ENCODE data around the gene CD244. TPM values are rescaled to one million over a fixed set of nuclear protein-coding genes. Genes with fewer than 3 reads are reported as not detected.

The CD244 gene
- total and polyA plus RNA-seq, 2 donors, result 0.21 to 0.89 TPM

- WGBS, result 69% methylated on average over 1 of the region's 1 CpG
- Histone ChIP-seq H3K36me3 (ENCODE audit: insufficient read depth) (no peaks in the 10 kb centered on the region), H3K27ac (ENCODE audit: low read depth) (no peak overlapping the region), H3K4me3 (ENCODE audit: low read depth, low read length) (no peak overlapping the region), H3K4me1 (ENCODE audit: insufficient read depth) (no peaks in the 10 kb centered on the region)
- DNase-seq (ENCODE audit: extremely low spot score), result no peak
These were observed 32.9 kb downstream of the CD244 start for GRCh38 chr1:160829766-160830165.

- Histone ChIP-seq H3K4me3 (ENCODE audit: low read depth, low read length) (no peak overlapping the region), H3K36me3 (ENCODE audit: insufficient read depth) (no peaks in the 10 kb centered on the region), H3K4me1 (ENCODE audit: insufficient read depth) (no peaks in the 10 kb centered on the region), H3K27ac (ENCODE audit: low read depth) (no peak overlapping the region)
- 86% methylated on average over 2 of the region's 2 CpGs for WGBS
- DNase-seq (ENCODE audit: extremely low spot score), result no peak
These were observed 35.3 kb downstream of the CD244 start for GRCh38 chr1:160827418-160827817.

DNA sequence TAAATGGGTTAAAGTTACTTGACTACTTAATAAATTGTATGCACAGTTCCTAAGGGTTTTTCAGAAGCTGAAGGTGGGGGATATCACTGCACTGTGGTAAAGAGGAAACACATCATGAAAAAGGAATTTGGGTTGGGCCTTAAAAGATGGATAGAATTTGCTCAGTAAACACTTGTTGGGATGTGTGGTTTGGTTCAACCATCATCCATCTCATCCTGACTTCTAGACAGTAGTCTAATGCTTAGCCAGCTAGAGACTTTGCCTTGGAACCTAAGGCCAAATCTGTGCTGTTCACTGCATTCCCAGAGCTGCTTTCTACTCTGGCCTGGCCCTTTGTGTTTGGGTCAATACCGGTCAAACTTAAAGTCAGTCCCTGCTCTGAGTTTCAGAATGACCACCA is 36.1 kb downstream of the CD244 start:
- no peak for DNase-seq (ENCODE audit: extremely low spot score)
- no peaks in the 10 kb centered on the region for H3K4me1 ChIP-seq (ENCODE audit: insufficient read depth)
- 93% methylated on average over 1 of the region's 1 CpG for WGBS
- no peak overlapping the region for H3K4me3 ChIP-seq (ENCODE audit: low read depth, low read length)
- no peaks in the 10 kb centered on the region for H3K36me3 ChIP-seq (ENCODE audit: insufficient read depth)
- no peak overlapping the region for H3K27ac ChIP-seq (ENCODE audit: low read depth)

DNA sequence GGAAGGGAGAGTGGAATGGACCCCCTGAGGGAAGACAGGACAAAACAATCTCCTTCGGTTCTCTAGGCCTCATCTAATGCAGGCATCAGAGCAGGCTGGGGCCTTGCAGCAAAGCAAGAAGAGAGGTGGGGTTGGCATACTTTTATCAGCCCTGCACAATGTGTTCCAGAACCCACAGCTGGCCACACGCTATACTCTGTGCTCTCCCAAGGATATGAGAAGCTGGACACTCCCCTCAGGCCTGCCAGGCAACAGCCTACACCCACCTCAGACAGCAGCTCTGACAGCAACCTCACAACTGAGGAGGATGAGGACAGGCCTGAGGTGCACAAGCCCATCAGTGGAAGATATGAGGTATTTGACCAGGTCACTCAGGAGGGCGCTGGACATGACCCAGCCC is 39.4 kb downstream of the CD244 start:
- WGBS, result 81% methylated on average over 3 of the region's 3 CpGs
- no peak overlapping the region for H3K27ac ChIP-seq (ENCODE audit: low read depth)
- H3K36me3 ChIP-seq (ENCODE audit: insufficient read depth), result no peaks in the 10 kb centered on the region
- no peak for DNase-seq (ENCODE audit: extremely low spot score)
- H3K4me3 ChIP-seq (ENCODE audit: low read depth, low read length), result no peak overlapping the region
- H3K4me1 ChIP-seq (ENCODE audit: insufficient read depth), result no peaks in the 10 kb centered on the region

DNA sequence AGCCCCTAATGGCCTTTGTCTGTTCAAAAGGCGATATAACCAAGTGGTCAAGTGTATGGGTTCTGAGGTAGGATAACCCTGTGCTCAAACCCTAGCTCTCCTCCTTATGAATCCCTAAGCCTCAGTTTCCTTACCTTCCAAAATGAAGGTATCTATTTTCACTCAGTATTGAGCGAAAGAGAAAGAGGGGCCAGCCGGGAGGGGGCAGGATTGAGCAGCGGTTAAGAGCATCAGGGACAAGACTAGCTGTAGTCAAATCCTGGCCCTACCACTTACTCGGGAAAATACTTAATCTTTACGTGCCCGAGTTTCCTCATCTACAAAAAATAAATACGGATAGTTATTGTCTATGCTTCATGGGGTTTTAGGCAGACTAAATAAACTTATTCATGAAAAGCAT is 41.1 kb downstream of the CD244 start:
- Histone ChIP-seq H3K4me3 (ENCODE audit: low read depth, low read length) (no peak overlapping the region), H3K4me1 (ENCODE audit: insufficient read depth) (no peaks in the 10 kb centered on the region)

DNA sequence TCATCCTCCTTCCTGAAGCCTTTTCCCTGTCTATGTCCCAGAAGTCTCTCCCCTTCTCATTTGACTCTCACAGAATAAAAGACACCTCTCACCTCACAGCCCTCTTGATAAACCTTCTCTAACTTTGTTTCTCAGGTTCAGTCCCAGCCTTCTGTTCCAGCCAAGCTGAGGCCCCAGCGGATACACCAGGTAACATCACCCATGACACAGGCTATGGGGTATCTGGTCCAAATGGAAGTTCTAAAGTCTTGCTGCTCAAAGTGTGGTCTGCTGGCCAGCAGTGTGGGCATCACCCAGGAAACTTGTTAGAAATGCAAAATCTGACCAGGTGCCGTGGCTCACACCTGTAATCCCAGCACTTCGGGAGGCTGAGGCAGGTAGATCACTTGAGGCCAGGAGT is 43.5 kb downstream of the CD244 start:
- 77% methylated on average over 3 of the region's 3 CpGs for WGBS
- H3K4me3 ChIP-seq (ENCODE audit: low read depth, low read length), result no peak overlapping the region

More for the DNA sequence above, 41.1 kb downstream of the CD244 start:
- DNase-seq (ENCODE audit: extremely low spot score), result no peak
- Histone ChIP-seq H3K36me3 (ENCODE audit: insufficient read depth) (no peaks in the 10 kb centered on the region), H3K27ac (ENCODE audit: low read depth) (no peak overlapping the region)
- 73% methylated on average over 8 of the region's 8 CpGs for WGBS

DNA sequence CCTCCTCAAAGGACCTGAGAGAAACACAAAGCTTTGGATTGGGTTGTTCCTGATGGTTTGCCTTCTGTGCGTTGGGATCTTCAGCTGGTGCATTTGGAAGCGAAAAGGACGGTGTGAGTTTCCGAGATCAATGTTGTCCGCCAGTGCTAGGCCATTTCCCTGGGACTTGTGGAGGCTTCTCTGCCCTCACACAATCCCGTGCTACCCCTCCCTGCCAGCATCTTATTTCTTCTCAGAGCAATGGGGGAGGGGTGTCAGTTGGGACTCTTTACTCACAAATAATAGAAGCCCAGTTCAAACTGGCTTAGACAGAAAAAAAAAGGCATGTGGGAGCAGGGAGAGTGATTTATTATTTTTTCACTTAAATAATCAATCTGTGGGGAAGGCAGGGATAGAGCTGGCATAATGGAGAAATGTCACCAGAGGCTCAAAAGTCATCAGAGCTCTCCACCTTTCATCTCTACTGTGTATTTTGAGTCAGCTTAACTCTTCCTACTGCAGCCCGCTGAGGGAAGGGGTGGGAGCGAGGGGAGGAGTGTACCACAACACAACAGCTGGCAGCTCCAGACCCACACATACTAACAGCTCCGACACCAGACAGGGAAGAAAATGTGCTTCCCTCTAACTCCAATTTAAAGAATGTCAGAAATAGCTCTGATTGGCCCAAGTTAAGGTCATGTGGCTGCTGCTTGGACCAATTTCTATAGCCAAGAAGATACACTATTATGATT is 44.3 kb downstream of the CD244 start:
- no peak for DNase-seq (ENCODE audit: extremely low spot score)
- Histone ChIP-seq H3K36me3 (ENCODE audit: insufficient read depth) (no peaks in the 10 kb centered on the region), H3K27ac (ENCODE audit: low read depth) (no peak overlapping the region), H3K4me3 (ENCODE audit: low read depth, low read length) (no peak overlapping the region), H3K4me1 (ENCODE audit: insufficient read depth) (no peaks in the 10 kb centered on the region)
- 54% methylated on average over 9 of the region's 9 CpGs for WGBS

More for the DNA sequence above, 43.5 kb downstream of the CD244 start:
- DNase-seq (ENCODE audit: extremely low spot score), result no peak
- Histone ChIP-seq H3K36me3 (ENCODE audit: insufficient read depth) (no peaks in the 10 kb centered on the region), H3K27ac (ENCODE audit: low read depth) (no peak overlapping the region), H3K4me1 (ENCODE audit: insufficient read depth) (no peaks in the 10 kb centered on the region)

DNA sequence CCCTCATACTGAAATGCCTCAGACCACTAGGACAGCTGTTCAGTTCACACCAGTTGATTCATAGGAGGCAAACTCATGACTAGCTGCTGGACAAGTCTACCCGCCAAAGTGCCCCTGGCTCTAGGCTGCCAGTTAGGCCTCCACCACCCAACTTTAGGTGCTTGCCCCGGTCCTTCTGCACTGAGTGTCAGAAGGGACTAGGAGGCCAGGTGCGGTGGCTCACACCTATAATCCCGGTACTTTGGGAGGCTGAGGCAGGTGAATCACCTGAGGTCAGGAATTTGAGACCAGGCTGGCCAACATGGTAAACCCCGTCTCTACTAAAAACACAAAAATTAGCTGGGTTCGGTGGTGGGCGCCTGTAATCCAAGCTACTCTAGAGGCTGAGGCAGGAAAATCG is 47.8 kb downstream of the CD244 start:
- Histone ChIP-seq H3K4me3 (ENCODE audit: low read depth, low read length) (no peak overlapping the region), H3K27ac (ENCODE audit: low read depth) (no peak overlapping the region), H3K4me1 (ENCODE audit: insufficient read depth) (no peaks in the 10 kb centered on the region), H3K36me3 (ENCODE audit: insufficient read depth) (no peaks in the 10 kb centered on the region)
- DNase-seq (ENCODE audit: extremely low spot score), result no peak
- WGBS, result 89% methylated on average over 8 of the region's 8 CpGs

DNA sequence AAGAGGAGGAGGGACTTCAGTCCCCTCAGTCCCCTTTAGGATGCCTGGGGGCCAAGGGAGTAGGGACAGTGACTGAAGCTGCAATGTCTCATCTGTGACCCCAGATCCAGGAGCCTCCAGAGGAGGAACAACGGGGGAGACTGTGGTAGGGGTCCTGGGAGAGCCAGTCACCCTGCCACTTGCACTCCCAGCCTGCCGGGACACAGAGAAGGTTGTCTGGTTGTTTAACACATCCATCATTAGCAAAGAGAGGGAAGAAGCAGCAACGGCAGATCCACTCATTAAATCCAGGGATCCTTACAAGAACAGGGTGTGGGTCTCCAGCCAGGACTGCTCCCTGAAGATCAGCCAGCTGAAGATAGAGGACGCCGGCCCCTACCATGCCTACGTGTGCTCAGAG is 48.4 kb downstream of the CD244 start:
- H3K4me1 ChIP-seq (ENCODE audit: insufficient read depth), result no peaks in the 10 kb centered on the region
- H3K36me3 ChIP-seq (ENCODE audit: insufficient read depth), result no peaks in the 10 kb centered on the region
- H3K4me3 ChIP-seq (ENCODE audit: low read depth, low read length), result no peak overlapping the region
- WGBS, result 86% methylated on average over 6 of the region's 6 CpGs
- no peak overlapping the region for H3K27ac ChIP-seq (ENCODE audit: low read depth)
- no peak for DNase-seq (ENCODE audit: extremely low spot score)

DNA sequence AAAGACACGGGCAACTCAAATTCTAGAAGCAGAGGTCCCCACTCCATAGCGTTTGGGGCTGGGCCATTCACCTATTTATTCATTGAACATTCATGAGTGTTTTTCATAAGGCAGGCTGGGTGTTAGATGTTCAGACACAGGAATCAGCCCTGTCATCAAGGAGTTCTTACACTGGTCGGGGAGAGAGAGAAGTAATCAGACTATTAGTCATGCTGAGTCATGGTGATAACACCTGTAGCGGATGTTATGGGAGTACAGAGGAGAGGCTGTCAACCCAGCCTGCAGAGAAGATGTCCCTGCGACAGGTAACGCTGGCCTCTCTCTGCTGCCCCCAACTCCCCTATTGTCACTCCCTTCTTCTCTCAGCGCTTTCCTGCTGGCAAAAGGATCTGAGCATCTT is 49.5 kb downstream of the CD244 start:
- 83% methylated on average over 7 of the region's 7 CpGs for WGBS
- Histone ChIP-seq H3K4me3 (ENCODE audit: low read depth, low read length) (no peak overlapping the region), H3K4me1 (ENCODE audit: insufficient read depth) (no peaks in the 10 kb centered on the region), H3K36me3 (ENCODE audit: insufficient read depth) (no peaks in the 10 kb centered on the region), H3K27ac (ENCODE audit: low read depth) (no peak overlapping the region)
- no peak for DNase-seq (ENCODE audit: extremely low spot score)

DNA sequence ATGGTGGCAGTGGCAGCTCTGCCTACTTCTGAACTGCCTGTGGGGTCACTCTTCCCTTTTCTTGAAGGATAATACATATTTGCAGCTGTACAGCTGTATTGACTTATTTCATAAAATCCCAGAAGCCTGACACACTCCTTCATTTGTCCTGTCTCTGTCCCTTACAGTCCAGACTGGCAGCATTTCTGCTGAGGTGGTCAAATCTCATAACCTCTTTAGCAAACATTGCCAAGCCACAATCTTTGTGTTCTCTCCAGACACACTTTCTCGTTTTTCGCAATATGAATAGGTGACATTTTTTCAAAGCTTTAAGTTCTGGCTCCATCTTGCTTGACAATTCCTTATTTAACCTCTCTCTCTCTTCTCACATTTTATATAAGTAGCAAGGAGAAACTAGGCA is 51.5 kb downstream of the CD244 start:
- Histone ChIP-seq H3K27ac (ENCODE audit: low read depth) (no peak overlapping the region), H3K4me3 (ENCODE audit: low read depth, low read length) (no peak overlapping the region), H3K36me3 (ENCODE audit: insufficient read depth) (no peaks in the 10 kb centered on the region), H3K4me1 (ENCODE audit: insufficient read depth) (no peaks in the 10 kb centered on the region)
- WGBS, result 87% methylated on average over 2 of the region's 2 CpGs
- DNase-seq (ENCODE audit: extremely low spot score), result no peak

DNA sequence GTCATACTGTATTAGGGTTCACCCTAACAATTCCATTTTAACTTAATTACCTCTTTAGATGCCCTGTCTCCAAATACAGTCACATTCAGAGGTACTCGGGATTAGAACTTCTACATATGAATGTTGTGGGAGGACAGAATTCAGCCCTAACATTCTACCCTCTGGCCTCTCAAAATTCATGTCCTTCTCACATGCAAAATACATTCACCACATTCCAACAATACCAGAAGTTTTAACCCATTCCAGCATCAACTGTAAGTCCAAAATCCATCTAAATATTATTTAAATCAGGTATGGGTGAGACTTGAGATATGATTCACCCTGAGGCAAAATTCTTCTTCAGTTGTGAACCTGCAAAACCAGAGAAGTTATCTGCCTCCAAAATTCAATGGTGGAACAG is 52.2 kb downstream of the CD244 start:
- H3K4me1 ChIP-seq (ENCODE audit: insufficient read depth), result no peaks in the 10 kb centered on the region
- H3K27ac ChIP-seq (ENCODE audit: low read depth), result no peak overlapping the region
- no peak overlapping the region for H3K4me3 ChIP-seq (ENCODE audit: low read depth, low read length)
- 27% methylated on average over 1 of the region's 1 CpG for WGBS
- no peaks in the 10 kb centered on the region for H3K36me3 ChIP-seq (ENCODE audit: insufficient read depth)
- DNase-seq (ENCODE audit: extremely low spot score), result no peak

DNA sequence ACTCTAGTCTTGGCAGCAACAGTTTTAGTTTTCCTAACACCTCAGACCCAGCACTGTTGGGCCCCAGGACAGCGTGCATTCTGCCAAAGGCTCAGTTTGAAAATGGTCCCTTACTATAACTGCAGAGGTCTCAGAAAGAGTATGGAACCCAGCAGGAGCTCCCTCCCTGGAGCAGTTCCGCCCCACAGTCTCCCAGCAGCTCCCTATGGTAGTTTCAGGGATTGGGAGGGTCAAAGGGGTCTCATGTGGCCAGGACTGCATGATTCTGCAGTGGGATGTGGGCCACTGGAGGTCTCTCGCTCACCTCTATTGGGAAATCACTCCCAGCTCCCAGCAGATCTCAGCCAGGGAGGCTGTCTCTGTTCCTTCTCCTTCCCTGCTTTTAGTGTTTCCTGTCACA is 54.4 kb downstream of the CD244 start:
- no peaks in the 10 kb centered on the region for H3K4me1 ChIP-seq (ENCODE audit: insufficient read depth)
- no peaks in the 10 kb centered on the region for H3K36me3 ChIP-seq (ENCODE audit: insufficient read depth)
- no peak for DNase-seq (ENCODE audit: extremely low spot score)
- H3K4me3 ChIP-seq (ENCODE audit: low read depth, low read length), result no peak overlapping the region
- no peak overlapping the region for H3K27ac ChIP-seq (ENCODE audit: low read depth)
- WGBS, result 92% methylated on average over 3 of the region's 3 CpGs

DNA sequence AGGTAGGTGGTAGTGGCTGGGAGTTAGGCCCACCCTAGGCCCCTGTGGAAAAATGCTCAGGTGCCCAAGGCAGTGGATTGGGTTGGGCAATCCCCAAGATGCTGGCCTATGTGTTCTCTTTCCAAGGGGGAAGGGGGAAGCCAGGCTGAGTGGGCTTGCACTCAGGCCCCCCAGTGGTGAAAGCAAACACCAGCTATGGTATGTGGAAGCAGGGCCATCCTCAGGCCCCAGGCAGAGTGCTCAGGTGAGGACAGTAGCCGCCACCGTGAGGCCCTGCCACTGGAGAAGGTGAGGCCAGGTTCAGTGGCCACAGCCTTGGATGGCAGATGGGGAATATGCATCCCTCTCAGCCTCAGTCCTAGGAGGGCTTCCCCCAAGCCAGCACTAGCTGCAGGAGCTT is 54.9 kb downstream of the CD244 start:
- Histone ChIP-seq H3K4me3 (ENCODE audit: low read depth, low read length) (no peak overlapping the region), H3K36me3 (ENCODE audit: insufficient read depth) (no peaks in the 10 kb centered on the region), H3K4me1 (ENCODE audit: insufficient read depth) (no peaks in the 10 kb centered on the region), H3K27ac (ENCODE audit: low read depth) (no peak overlapping the region)
- DNase-seq (ENCODE audit: extremely low spot score), result no peak
- 89% methylated on average over 2 of the region's 2 CpGs for WGBS

- 80% methylated on average over 3 of the region's 3 CpGs for WGBS
- DNase-seq (ENCODE audit: extremely low spot score), result no peak
- Histone ChIP-seq H3K4me1 (ENCODE audit: insufficient read depth) (no peaks in the 10 kb centered on the region), H3K4me3 (ENCODE audit: low read depth, low read length) (no peak overlapping the region), H3K36me3 (ENCODE audit: insufficient read depth) (no peaks in the 10 kb centered on the region), H3K27ac (ENCODE audit: low read depth) (no peak overlapping the region)
These were observed 55.4 kb downstream of the CD244 start for GRCh38 chr1:160807247-160807646.

Measured in urinary bladder (tissue), 4 donors.